HL-60/S4 (cell line): ENCODE data around the gene CD22.

Experiments used
- in situ Hi-C: fragments of 300-500 bp; cut with MboI; formaldehyde crosslinking; loops from 2 replicates; pipeline ENCODE4 v1.14.3; 2022; ENCODE audit warnings: low sequenced_read_pairs

The CD22 gene

DNA sequence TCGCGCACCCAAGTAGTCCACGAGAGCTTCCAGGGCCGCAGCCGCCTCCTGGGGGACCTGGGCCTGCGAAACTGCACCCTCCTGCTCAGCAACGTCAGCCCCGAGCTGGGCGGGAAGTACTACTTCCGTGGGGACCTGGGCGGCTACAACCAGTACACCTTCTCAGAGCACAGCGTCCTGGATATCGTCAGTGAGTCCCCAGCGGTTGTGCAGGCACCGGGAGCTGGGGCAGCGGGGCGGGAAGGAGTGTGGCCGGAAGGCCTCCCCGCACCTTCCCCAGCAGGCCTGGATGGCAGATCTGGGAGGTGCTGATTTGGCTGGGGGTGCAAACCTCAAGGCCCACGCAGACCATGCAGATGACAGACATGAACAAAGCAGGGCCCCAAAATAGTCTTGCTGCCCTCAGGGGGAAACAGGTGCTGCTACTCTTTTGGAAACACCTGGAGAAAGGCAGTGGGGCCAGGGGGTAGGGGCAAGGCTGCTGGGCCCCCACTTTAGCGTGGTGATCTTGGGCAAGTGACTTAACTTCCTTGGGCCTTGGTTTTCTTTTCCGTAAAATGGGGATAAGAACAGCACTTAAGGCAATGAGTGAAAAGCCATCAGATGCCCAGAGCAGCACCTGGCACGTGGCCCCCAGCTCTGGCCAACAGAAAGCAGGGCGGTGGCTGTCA is 33.1 kb upstream of the CD22 start:
- in situ Hi-C loops: no loop called here

DNA sequence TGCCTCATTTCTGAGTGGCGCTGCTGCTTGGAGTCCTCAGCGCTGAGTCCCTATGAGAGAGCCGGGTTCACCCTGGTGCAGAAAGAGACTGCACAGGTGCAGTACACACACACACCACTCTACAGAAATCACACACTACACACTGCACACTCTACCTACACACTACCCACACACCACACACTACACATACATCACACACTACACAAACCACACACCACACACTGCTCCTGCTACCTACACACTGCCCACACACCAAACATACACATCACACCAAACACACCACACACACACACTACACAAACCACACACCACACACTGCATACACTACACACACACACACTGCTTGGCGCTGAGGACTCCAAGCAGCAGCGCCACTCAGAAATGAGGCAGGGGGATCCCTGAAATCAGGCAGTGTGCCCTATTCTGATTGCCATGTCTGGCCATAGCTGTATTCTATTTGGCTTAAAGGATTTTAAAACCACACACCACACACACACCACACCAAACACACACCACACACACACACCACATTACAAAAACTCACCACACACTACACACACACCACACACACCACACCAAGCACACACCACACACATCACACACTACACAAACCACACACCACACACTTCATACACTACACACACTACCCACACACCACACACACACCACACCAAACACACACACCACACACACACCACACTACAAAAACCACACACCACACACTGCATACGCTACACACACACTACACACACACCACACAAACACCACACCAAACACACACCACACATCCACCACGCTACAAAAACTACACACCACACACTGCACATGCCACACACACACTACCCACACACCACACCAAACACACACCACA is 32.1 kb upstream of the CD22 start:
- in situ Hi-C loops: no loop called here

DNA sequence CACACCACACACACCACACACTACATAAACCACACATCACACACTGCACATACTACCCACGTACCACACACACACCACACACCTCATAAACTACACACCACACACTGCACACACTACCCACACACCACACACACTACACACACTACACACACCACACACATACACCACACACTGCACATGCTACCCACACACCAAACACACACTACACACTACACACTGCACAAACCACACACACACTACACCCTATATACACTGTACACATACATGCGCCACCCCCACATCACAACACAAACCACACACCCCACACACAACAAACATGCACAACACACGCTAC is 31.5 kb upstream of the CD22 start:
- in situ Hi-C loops: no loop called here

DNA sequence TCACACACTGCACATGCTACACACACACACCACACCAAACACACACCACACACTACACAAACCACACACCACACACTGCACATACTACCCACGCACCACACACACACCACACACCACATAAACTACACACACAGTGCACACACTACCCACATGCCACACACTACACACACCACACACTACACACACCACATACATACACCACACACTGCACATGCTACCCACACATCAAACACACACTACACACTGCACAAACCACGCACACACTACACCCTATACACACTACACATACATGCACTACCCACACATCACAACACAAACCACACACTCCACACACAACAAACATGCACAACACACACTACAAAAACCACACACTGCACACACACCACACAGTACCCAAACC is 31.1 kb upstream of the CD22 start:
- in situ Hi-C loops: no loop called here

DNA sequence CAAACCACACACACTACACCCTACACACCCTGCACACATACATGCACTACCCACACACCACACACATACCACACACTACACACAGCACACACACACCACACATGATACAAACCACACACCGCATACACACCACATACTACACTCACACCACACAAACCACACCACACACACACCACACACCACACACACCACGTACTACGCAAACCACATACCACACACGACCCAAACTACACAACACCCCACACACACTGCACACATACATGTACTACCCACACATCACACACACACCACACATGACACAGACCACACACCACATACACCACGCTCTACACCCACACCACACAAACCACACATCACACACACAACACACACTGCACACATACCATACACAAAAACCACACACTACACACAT is 30.4 kb upstream of the CD22 start:
- in situ Hi-C loops: no loop called here

DNA sequence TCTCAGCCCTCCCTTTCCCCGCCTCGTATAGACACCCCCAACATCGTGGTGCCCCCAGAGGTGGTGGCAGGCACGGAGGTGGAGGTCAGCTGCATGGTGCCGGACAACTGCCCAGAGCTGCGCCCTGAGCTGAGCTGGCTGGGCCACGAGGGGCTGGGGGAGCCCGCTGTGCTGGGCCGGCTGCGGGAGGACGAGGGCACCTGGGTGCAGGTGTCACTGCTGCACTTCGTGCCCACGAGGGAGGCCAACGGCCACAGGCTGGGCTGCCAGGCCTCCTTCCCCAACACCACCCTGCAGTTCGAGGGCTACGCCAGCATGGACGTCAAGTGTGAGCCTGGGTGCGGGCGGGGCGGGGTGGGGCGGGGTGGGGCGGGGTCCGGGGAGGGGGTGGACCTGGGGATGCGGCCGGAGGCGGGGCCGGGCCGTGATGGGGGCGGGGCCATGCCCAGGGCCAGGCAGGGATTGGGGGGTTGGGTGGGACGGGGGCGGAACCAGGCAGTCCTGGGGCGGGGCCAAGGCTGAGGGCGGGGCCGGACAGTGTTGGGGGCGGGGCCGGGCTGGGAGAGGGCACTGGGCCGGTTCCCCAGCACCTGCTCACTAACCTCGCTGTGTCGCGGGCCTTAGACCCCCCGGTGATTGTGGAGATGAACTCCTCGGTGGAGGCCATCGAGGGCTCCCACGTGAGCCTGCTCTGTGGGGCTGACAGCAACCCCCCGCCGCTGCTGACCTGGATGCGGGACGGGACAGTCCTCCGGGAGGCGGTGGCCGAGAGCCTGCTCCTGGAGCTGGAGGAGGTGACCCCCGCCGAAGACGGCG is 29.3 kb upstream of the CD22 start:
- in situ Hi-C loops: no loop called here

DNA sequence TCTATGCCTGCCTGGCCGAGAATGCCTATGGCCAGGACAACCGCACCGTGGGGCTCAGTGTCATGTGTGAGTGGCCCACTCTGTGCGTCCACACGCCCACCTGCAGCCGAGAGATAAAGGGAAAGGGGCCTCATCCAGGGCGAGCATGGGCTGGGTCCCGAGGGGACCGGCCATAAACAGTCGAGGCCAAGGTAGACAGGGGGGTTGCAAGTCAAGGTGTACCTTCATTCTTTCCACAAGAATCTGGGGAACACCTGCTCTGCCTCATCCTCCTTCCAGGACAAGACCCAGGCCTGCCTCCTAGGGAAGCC is 28.7 kb upstream of the CD22 start:
- in situ Hi-C loops: no loop called here

DNA sequence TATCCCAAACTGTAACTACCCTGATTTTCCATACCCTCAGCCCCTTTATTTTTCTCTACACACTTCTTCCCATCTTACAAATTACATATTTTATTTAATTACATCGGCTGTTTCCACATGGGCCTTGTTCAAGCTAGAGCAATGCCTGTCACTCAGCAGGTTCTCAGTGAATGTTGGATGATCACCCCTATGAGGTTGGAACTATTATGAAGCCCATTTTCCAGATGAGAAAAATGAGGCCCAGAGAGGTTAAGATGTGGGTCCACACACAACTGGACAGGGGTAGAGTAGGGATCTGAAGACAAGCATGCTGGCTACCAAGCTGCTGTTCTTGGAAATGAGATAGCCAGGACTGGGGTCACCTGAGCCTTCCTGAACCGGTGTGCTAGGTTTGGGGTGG is 27.0 kb upstream of the CD22 start:
- in situ Hi-C loops: no loop called here

DNA sequence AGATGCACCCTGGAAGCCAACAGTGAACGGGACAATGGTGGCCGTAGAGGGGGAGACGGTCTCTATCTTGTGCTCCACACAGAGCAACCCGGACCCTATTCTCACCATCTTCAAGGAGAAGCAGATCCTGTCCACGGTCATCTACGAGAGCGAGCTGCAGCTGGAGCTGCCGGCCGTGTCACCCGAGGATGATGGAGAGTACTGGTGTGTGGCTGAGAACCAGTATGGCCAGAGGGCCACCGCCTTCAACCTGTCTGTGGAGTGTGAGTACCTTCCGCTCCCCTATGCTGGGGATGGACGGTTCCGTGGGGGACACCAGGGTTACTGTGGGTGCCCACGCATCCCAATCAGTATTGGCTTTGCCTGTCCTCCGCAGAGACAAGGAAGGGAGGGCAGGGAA is 26.5 kb upstream of the CD22 start:
- in situ Hi-C loops: no loop called here

DNA sequence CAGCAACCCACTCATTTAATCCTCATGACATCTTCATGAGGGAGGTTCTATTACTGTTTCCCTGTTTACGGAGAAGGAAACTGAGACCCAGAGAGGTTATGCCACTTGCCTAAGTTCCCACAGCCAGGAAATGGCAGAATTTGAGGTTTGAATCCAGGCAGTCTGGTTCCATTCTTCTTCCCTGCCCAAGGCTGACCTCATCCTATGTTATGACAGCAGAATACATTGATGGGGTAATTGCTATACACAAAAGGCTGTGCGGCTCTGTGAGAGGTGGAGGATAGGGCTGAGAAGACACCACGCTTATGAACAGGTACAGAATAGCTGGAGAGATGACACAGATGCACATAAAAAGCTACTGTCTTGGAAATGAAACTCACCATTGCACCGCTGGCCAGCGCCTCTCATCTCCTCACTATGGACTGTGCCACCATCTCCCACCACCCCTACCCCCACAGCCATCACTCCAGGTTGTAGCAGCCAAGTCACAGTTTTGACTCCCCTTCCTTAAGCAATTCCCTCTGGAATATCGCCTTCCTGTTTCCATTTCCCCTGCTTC is 25.6 kb upstream of the CD22 start:
- in situ Hi-C loops: no loop called here

DNA sequence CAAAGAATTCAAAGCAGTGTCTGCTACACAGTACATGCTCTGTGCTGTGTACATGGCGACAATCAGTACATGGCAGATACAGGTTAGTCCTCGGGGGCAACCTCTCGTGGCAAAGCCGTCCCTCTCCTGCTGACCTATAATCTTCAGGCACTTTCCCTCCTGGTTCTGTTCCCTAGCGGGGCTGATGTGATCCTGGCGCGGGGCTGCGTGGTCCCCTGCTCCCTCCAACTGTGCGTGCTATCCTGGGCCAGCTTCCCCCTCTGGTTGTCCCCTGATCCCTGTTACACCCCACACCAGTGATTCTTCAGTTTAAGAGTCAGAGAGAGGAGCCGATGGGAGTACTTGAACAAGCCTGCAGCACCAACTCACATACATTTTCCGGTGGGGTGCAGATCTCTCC is 25.0 kb upstream of the CD22 start:
- in situ Hi-C loops: no loop called here

DNA sequence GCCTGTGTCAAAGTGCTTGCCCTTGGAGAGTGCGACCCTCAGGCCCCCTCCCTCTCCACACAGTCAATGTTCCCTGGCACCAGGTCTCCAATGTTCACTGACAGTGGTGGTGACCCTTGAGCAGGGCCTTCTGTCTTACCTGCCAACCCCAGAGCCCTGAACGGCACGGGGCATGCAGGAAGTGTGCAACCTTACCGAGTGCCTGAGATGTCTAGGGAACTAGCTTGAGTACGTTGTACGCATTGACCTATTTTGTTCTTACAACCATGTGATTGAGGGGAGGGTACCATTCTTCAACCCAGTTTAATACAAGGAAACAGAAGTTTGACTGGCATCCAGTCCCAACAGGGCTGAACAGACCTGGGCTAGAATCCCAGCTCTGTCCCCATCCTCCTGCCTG is 23.8 kb upstream of the CD22 start:
- in situ Hi-C loops: no loop called here

DNA sequence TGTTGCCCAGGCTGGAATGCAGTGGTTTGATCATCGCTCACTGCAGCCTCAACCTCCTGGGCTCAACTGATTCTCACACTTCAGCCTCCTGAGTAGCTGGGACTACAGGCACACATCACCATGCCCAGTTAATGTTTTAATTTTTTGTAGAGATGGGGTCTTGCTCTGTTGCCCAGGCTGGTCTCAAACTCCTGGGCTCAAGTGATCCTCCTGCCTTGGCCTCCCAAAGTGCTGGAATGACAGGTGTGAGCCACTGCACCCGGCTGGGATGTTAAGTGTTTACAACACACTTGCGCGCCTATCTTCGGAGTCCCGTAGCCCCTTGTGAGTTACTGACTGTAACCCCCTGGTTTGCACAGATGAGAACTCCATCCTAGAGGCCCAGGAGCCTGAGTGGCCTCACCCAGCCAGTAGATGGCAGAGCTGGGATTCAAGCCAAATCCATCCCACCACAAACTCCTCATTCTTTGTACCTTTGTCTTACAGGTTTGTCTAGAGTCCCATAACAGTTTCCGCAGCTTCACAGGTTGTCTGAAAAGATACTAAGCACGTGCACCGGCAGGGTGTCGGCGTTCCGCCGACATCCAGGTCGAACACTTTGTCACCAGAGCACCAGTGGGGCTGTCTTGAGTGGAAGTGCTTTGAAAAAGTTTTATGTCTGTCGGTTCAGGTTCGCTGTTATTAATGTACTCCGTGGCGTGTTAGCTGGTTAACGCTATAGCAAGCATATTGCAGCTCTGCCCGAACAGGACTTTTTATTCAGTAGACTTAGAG is 22.3 kb upstream of the CD22 start:
- in situ Hi-C loops: no loop called here

DNA sequence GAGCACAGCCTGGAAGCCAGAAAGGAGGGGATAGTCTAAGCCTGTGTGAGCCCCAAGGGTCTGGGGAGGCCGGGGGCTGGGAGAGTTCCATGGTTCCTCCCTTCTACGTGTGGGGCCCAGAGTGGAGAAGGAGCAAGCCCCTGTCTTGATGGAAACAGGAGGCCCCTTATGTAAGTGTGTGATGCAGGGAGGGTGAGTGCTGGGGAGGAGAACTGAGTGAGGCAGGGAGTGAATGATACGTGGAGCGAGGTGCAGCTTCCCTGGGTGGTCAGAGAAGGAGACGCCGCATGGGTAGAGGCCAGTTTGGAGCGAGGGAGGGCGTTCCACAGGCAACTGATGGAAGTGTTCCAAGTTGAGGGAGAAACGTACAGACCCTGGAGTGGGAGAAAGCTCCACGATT is 21.1 kb upstream of the CD22 start:
- in situ Hi-C loops: no loop called here

DNA sequence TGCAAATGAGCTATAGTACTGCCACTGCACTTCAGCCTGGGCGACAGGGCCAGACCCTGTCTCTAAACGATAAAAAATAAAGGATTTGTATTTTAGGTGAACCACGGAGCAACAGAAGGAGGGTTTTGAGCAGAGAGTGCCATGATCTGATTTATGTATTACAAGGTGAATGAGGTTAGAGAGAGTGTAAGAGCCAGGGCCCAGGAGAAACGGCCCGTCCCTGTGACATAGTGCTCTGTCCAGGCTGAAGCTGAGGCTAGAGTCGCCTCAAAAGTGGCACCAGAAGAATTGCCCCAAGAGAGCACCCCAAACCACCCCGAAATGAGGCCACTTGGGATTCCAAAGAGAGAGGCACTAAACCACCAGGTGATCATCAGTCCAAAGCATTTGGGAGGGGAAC is 20.1 kb upstream of the CD22 start:
- in situ Hi-C loops: no loop called here

DNA sequence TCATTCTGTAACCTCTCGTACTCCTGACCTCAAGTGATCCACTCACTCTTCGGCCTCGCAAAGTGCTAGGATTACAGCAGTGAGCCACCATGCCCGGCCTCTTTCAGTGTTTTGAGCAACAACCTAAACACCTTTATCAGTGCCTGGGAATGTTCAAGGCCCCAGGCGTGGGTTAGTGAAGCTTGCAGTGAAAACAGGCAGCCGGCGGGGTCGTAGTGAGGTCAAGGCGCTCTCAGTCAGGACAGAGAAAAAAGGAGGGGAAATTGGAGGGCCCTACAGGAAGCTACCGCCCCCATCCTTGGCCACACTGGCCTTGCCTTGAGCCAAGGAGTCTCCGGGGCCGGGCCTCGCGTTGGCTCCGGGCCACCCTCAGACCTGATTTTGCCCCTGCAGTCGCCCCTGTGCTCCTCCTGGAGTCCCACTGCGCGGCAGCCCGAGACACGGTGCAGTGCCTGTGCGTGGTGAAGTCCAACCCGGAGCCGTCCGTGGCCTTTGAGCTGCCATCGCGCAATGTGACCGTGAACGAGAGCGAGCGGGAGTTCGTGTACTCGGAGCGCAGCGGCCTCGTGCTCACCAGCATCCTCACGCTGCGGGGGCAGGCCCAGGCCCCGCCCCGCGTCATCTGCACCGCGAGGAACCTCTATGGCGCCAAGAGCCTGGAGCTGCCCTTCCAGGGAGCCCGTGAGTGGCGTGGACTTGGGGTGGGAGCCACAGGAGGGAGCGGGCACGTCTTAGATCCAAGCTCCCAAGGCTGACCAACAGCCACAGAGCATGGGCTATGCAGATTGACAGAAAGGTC is 19.3 kb upstream of the CD22 start:
- in situ Hi-C loops: no loop called here

DNA sequence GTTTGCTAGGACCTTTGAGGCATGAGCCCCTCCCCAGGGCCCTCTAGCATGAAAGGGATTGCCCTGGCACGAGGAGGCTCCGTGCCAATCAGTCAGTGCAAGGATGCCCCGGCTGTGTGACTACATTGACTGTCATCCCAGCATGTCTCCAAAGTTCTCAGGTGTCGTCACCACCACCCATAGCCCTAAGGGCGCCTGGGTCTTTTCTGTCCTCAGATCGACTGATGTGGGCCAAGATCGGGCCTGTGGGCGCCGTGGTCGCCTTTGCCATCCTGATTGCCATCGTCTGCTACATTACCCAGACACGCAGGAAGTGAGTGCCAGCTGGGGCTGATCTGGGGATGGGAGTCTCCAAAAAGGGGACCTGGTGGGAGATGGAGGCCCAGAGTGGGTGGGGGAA is 18.7 kb upstream of the CD22 start:
- in situ Hi-C loops: no loop called here

DNA sequence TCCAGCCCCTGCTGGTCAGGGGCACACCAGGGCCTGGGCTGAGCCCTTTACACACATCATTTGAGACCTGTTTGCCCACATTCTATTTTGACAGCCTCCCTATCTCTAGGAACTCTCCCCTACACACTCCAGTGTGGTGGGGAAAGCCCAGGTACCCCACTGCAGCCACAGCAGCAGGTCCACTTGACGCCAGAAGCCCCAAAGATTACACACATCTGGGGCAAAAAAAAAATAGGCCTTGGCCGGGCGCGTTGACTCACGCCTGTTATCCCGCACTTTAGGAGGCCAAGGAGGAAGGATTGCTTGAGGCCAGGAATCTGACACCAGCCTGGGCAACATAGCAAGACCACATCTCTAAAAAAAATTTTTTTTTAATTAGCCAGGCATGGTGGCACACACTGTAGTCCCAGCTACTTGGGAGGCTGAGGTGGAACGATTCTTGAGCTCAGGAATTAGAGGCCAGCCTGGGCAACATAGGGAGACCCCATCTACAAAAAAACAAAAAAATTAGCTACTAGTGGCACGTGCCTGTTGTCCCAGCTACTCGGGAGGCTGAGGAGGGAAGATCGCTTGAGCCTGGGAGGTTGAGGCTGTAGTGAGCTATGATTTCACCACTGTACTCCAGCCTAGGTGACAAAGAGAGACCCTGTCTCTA is 18.0 kb upstream of the CD22 start:
- in situ Hi-C loops: no loop called here

DNA sequence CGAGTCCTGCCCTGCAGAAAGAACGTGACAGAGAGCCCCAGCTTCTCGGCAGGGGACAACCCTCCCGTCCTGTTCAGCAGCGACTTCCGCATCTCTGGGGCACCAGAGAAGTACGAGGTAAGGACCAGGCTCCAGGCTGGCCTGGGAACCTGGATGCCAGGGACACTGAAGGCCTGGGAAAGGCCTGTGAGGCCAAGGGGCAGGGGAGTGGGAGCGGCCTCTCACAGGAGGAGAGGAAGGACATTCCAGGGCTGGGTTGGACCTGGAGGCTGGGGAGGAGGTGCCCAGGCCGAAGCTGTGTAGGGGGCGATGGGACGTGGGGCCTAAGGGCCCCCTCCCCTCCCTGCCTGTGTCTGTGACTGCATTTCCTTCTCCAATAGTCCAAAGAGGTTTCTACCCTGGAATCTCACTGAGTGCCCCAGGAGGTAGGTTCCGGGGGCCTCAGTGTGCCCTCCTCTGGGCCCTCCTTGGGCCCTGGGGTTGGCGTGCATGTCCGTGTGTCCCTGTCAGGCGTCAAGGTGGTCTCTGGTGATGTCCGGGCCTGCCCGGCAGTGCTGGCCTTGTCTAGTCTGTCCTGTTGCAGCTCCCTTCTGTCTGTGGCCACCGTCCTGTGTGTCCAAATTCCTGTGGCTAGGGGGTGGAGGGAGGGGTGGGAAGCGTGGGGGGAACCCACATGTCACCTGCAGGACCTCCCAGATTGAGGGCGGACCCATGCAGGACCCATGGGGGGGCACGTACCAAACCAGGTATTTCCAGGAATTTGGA is 16.9 kb upstream of the CD22 start:
- in situ Hi-C loops: no loop called here
